Measurements from ENCODE around the gene AHSP. TPM values are rescaled to one million over a fixed set of nuclear protein-coding genes. Genes with fewer than 3 reads are reported as not detected.
A peak's percentile ranks its signal among the peaks of the same experiment; 100 is the strongest.

The AHSP gene
- total RNA-seq, 1 donor from 2014 or later = not detected

- DNase-seq = no peak
- Histone ChIP-seq H3K36me3 (peaks cover 14% of the 10 kb centered on the region), H3K9me3 (no peaks in the 10 kb centered on the region), H3K4me1 (peaks cover 39% of the 10 kb centered on the region), H3K27me3 (ENCODE audit: low read depth) (no peaks in the 10 kb centered on the region), H3K27ac (peak overlapping the region; percentile 96), H3K4me3 (peak overlapping the region; percentile 96)
- peak in 1 of 2 donors; percentile 10 for ATAC-seq
- intact Hi-C loops (cut with DNase I) = no loop called here
- TF ChIP-seq CTCF (IDR thresholded peaks at IDR 0.05) = no peak
Observed at GRCh38 chr16:31508706-31509195, 18.9 kb upstream of the AHSP start.

GRCh38 chr16:31513126-31513525 lies 14.6 kb upstream of the AHSP start:
- H3K36me3 ChIP-seq = no peaks in the 10 kb centered on the region
- ATAC-seq (no peak), DNase-seq (no peak)
- H3K9me3 ChIP-seq = no peaks in the 10 kb centered on the region
- no peaks in the 10 kb centered on the region for H3K27me3 ChIP-seq (ENCODE audit: low read depth)
- TF ChIP-seq CTCF (IDR thresholded peaks at IDR 0.05) = no peak
- intact Hi-C loops (cut with DNase I) = no loop called here
- H3K4me3 ChIP-seq = no peak overlapping the region
- no peak overlapping the region for H3K27ac ChIP-seq
- peaks cover 16% of the 10 kb centered on the region for H3K4me1 ChIP-seq

GRCh38 chr16:31513884-31514283 lies 13.8 kb upstream of the AHSP start:
- no peaks in the 10 kb centered on the region for H3K9me3 ChIP-seq
- H3K4me1 ChIP-seq = peaks cover 14% of the 10 kb centered on the region
- no peak for TF ChIP-seq CTCF (IDR thresholded peaks at IDR 0.05)
- no peaks in the 10 kb centered on the region for H3K27me3 ChIP-seq (ENCODE audit: low read depth)
- H3K36me3 ChIP-seq = no peaks in the 10 kb centered on the region
- DNase-seq = no peak
- no peak overlapping the region for H3K27ac ChIP-seq
- no peak for ATAC-seq
- intact Hi-C loops (cut with DNase I) = no loop called here
- H3K4me3 ChIP-seq = no peak overlapping the region

GRCh38 chr16:31517800-31518402 lies 9.8 kb upstream of the AHSP start:
- DNase-seq = no peak

GRCh38 chr16:31519759-31520431 lies 7.8 kb upstream of the AHSP start:
- intact Hi-C loops (cut with DNase I) = no loop called here
- H3K27me3 ChIP-seq (ENCODE audit: low read depth) = no peaks in the 10 kb centered on the region
- H3K4me3 ChIP-seq = no peak overlapping the region
- H3K4me1 ChIP-seq = no peaks in the 10 kb centered on the region
- H3K36me3 ChIP-seq = no peaks in the 10 kb centered on the region
- ATAC-seq = no peak
- DNase-seq = no peak
- H3K27ac ChIP-seq = no peak overlapping the region
- no peak for TF ChIP-seq CTCF (IDR thresholded peaks at IDR 0.05)
- H3K9me3 ChIP-seq = no peaks in the 10 kb centered on the region

More at GRCh38 chr16:31517800-31518402, 9.8 kb upstream of the AHSP start:
- TF ChIP-seq CTCF (IDR thresholded peaks at IDR 0.05) = no peak
- H3K27ac ChIP-seq = no peak overlapping the region
- H3K36me3 ChIP-seq = no peaks in the 10 kb centered on the region
- intact Hi-C loops (cut with DNase I) = no loop called here
- H3K4me1 ChIP-seq = no peaks in the 10 kb centered on the region
- H3K4me3 ChIP-seq = no peak overlapping the region
- no peaks in the 10 kb centered on the region for H3K9me3 ChIP-seq
- H3K27me3 ChIP-seq (ENCODE audit: low read depth) = no peaks in the 10 kb centered on the region
- ATAC-seq = no peak
